ENCODE measurements around the gene DNAJA1.

DNA sequence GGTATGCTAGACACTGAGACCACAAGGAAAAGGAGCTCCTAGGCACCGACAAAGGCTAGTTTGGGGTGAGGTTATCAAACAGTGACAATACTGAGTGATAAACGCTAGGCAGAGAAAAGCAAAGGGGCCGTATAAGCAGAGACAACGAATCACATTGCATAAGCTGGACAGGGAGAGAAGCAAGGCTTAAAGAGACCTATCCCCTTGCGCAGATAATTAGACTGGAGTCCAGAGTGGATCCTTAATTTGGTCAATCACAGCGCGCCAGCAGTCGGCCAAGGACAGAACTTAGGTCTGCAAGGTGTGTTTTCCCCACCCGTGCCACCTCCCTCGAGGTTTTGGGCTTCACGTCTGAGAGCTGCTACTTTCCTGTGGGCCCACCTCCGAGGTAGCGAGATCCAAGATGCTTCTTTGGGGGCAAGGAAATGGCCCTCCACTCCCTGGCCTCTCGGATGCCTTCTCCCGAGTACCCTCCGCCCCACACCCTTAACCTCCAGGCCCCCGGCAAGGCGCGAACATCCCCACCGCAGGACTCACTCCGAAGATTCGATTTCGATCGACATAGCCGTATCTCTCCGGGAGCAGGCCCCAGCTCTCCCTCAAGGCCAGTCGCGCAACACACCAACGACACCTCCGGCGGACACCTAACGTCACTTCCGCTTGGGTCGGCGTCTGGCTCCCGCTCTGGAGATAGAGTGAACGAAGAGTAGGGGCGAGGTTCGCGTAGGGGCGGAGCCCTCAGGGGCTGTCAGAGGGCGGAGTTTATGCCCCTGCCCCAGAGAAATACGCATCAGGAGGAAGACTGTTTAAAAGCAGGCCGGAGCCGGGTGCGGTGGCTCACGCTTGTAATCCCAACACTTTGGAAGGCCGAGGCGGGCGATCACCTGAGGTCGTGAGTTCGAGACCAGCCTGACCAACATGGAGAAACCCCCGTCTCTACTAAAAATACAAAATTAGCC, 51.3 kb downstream of the DNAJA1 start, which contains the start of gene SMU1:
- TF ChIP-seq POLR2AphosphoS5 (IDR thresholded peaks at IDR 0.05; ENCODE audit: low read depth, low read length) (peak; percentile 87), TAF1 (IDR thresholded peaks at IDR 0.05; ENCODE audit: borderline replicate concordance, insufficient read depth, low read length) (peak; percentile 49; the same call in 1 of the 2 replicates)

All from PFSK-1 (cell line).